HFF-Myc (cell line): ENCODE measurements around the gene OSBPL5.
"Not testable (repeated sequence)": the region's sequence is repeated elsewhere in the genome, so short reads cannot be mapped to it uniquely, and the experiment has no call there.

Experiments used
- DNase-seq: peaks from one replicate; pipeline ENCODE4 v3.0.0-alpha.2; 2011; ENCODE audit warnings: low read depth; ENCODE audit errors: extremely low read depth
- H3K4me3 ChIP-seq: replicated peaks from 2 replicates; pipeline ENCODE4 v1.5.1; 2011; ENCODE audit warnings: low read depth, mild to moderate bottlenecking, control low read depth, low read length
- CTCF ChIP-seq: IDR thresholded peaks from 2 replicates; pipeline ENCODE4 v1.5.1; 2012; ENCODE audit warnings: mild to moderate bottlenecking, low read depth, low read length, control low read depth; ENCODE audit errors: missing control alignments

The OSBPL5 gene

DNA sequence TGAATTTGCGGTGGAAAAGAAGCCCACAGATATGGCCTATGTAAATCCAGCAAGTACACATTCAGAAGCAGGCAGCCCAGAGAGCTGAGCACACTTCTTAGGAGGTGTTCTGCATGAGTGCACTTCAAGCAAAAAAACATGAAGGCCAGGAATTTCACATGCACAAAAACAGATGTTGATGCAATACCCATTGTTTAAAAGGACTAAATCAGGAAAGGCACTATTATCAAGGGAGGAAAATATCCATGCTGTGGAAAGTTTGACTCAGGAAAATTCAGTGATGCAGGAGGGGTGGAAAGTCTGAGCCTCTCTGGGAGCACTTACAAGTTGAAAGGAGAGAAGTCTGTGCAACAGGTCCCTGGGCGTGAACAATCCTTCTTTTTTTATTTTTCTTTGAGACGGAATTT lies 92.1 kb downstream of the OSBPL5 start:
- no peak for DNase-seq
- TF ChIP-seq CTCF, result no peak
- H3K4me3 ChIP-seq, result no peak overlapping the region

DNA sequence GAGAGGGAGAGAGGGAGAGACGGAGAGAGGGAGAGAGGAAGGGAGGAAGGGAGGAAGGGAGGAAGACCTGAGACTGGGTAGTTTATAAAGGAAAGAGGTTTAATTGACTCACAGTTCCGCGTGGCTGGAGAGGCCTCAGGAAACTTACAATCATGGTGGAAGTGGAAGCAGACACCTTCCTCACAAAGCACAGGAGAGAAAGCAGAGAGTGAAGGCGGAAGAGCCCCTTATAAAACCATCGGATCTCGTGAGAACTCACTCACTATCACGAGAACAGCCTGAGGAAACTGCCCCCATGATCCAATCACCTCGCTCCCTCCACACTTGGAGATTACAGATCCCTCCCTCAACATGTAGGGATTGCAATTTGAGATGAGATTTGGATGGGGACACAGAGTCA lies 95.7 kb downstream of the OSBPL5 start:
- no peak for TF ChIP-seq CTCF
- no peak overlapping the region for H3K4me3 ChIP-seq
- no peak for DNase-seq

DNA sequence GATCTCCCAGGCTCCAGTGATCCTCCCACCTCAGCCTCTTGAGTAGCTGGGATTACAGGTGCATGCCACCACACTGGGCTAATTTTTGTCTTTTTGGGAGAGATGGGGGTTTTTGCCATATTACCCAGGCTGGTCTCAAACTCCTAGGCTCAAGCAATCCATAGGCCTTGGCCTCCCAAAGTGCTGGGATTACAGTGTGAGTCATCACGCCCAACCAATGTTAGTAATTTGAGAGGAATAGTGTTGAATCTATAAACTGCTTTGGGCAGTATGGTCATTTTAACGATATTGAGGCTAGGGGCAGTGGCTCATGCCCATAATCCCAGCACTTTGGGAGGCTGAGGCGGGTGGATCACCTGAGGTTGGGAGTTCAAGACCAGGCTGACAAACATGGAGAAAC lies 98.8 kb downstream of the OSBPL5 start:
- DNase-seq, result not testable (repeated sequence)

GRCh38 chr11:3064709-3065108 lies 100.4 kb downstream of the OSBPL5 start:
- not testable (repeated sequence) for H3K4me3 ChIP-seq, DNase-seq

More for the DNA sequence above, 98.8 kb downstream of the OSBPL5 start:
- not testable (repeated sequence) for H3K4me3 ChIP-seq

- not testable (repeated sequence) for DNase-seq, H3K4me3 ChIP-seq
These were observed 101.2 kb downstream of the OSBPL5 start for GRCh38 chr11:3063876-3064275.

DNA sequence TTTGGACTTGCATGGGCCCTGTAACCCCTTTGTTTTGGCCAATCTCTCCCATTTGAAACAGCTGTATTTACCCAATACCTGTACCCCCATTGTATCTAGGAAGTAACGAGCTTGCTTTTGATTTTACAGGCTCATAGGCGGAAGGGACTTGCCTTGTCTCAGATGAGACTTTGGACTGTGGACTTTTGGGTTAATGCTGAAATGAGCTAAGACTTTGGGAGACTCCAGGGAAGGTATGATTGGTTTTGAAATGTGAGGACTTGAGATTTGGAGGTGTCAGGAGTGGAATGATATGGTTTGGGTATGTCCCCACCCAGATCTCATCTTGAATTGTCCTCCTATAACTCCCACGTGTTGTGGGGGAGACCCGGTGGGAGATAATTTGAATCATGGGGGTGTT lies 101.7 kb downstream of the OSBPL5 start:
- H3K4me3 ChIP-seq, DNase-seq: not testable (repeated sequence)

- DNase-seq, result no peak
- no peak for TF ChIP-seq CTCF
- no peak overlapping the region for H3K4me3 ChIP-seq
These were observed 104.6 kb downstream of the OSBPL5 start for GRCh38 chr11:3060436-3061025.

DNA sequence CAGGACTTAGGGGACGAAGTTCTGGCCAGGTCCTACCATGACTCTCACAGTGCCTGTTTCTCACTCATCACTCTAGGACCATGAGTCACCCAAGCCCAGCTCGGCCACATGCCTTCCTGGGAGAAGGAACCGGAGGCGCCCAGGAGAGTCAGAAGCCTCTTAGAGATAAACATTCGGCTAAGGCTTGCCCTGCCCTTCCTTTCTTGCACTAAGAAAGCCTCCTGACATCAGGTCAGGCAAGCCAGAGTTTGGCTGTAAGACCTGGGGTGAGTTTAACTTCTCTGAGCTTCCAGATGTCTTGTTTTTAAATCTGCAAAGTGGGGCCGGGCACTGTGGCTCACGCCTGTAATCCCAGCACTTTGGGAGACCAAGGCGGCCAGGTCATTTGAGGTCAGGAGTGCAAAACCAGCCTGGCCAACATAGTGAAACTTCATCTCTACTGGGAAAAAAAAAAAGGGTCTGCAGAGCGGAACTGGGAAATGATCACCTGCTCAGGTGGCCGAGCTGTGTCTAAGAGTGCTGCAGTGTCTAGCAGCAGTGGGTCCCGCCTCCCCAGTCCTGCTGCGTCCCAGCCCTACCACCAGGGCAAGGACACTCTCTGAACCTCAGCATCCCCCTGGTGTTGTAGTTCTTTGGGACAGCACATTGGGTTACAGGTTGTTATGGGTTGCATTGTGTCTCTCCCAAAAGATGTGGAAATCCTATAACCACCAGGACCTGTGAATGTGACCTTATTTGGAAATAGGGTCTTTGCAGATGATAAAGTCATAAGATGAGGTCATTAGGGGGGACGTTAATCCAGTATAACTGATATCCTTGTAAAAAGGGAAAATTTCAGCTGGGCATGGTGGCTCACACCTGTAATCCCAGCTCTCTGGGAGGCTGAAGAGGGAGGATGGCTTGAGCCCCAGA lies 106.1 kb downstream of the OSBPL5 start:
- no peak overlapping the region for H3K4me3 ChIP-seq
- TF ChIP-seq CTCF, result no peak
- DNase-seq, result peak; percentile 63
